HepG2 (cell line): ENCODE data around the gene NCOA7.

ENCODE experiments used
- CBX2 ChIP-seq, 2 experiments: fragments of 200-600 bp in 1 of 2; sonication (generic); formaldehyde crosslinking in 1 of 2; IDR thresholded peaks; 2 replicates each; pipeline versions ENCODE4 v1.7.0 to v1.8.1; 2018 to 2022; ENCODE audit warnings: low read depth in 2 of 2, low read length in 1 of 2, mild to moderate bottlenecking in 1 of 2, missing genetic modification reagents in 1 of 2
- RBAK ChIP-seq: sonication (generic); formaldehyde crosslinking; IDR thresholded peaks from 2 replicates; pipeline ENCODE4 v1.5.1; 2020; ENCODE audit warnings: mild to moderate bottlenecking, missing genetic modification reagents
- RFX5 ChIP-seq: IDR thresholded peaks from 2 replicates; pipeline ENCODE4 v1.6.1; 2011; ENCODE audit warnings: low read depth, low read length, improper control_type of control experiment
- TCF7L2 ChIP-seq: IDR thresholded peaks from 2 replicates; pipeline ENCODE4 v1.6.1; 2011; ENCODE audit warnings: mild to moderate bottlenecking, low read depth, low read length, moderate library complexity
- THAP11 ChIP-seq: IDR thresholded peaks from 2 replicates; pipeline ENCODE4 v1.6.1; 2016; ENCODE audit warnings: missing biosample characterization, missing genetic modification reagents

DNA sequence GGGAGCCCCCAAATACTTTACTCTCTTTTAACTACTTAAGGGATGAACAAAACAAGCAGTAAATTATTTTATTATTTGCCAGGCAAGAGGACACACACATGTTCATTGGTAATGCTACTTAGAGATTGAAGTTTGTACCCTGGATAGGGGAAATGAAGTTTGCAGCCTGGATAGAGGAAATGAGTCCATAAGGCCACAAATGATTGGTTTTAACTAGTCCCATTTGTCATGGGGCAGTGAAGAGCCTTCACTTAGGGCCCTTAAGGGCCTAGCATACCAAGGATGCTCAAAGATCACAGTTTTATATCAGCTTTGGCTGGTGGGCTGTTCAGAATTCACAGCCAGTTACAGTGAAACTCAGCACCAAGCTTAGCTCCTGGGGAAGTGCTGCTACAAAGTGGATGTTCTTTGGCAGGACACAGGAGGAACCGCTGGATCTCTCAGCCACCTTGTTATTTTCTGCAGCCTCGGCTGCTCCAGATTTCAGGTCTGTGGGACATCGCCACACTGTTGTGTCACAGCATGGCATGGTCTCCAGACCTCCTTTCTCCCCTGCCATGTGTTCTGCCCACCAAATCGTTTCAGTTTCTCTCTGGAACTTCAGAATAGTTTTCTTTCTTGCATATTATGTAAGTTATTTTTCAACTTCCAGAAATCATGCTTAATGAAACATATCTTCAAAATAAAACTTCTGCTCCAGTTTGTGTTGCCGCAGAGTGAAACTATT is 41.8 kb downstream of the NCOA7 start:
- TF ChIP-seq THAP11 (no peak), TCF7L2 (no peak), RFX5 (no peak), RBAK (CRISPR knock-in tag) (no peak), CBX2 (IDR thresholded peaks at IDR 0.05; ENCODE audit: low read depth, low read length) (no peak), CBX2 (CRISPR knock-in tag; IDR thresholded peaks at IDR 0.05; ENCODE audit: low read depth) (no peak)
